ENCODE data around the gene CACNA1B. TPM values are rescaled to one million over a fixed set of nuclear protein-coding genes. Genes with fewer than 3 reads are reported as not detected.

Gene CACNA1B
- total RNA-seq, 1 donor from 2014 or later = 0.46 TPM

Small RNA genes lying within 50 kb of the gene (microRNA-seq; reads per million reads assigned to microRNA genes)
- not detected for gene MIR602
